BE2C (cell line): ENCODE measurements around the gene SLC7A7.

Source experiments
- DNase-seq: peaks from one replicate; pipeline ENCODE4 v3.0.0-alpha.2; 2020
- H3K27me3 ChIP-seq: fragments of 250-450 bp; sonication (Bioruptor Pico); 2 replicates; pipeline ENCODE4 v1.5.1; 2020; ENCODE audit warnings: mild to moderate bottlenecking
- H3K36me3 ChIP-seq: fragments of 250-450 bp; sonication (Bioruptor Pico); 2 replicates; pipeline ENCODE4 v1.5.1; 2020; ENCODE audit warnings: mild to moderate bottlenecking
- H3K4me1 ChIP-seq: fragments of 250-450 bp; sonication (Bioruptor Pico); 2 replicates; pipeline ENCODE4 v1.5.1; 2020
- H3K4me3 ChIP-seq: 2 replicates; pipeline ENCODE4 v1.5.1; 2011; ENCODE audit warnings: low read depth, low read length
- H3K9me3 ChIP-seq: fragments of 250-450 bp; sonication (Bioruptor Pico); 2 replicates; pipeline ENCODE4 v1.5.1; 2020
- TF ChIP-seq, protein P1 (sequence below): IDR thresholded peaks from 2 replicates; pipeline ENCODE4 v1.5.1; 2012; ENCODE audit warnings: mild to moderate bottlenecking, low read depth, low read length

The SLC7A7 gene

DNA sequence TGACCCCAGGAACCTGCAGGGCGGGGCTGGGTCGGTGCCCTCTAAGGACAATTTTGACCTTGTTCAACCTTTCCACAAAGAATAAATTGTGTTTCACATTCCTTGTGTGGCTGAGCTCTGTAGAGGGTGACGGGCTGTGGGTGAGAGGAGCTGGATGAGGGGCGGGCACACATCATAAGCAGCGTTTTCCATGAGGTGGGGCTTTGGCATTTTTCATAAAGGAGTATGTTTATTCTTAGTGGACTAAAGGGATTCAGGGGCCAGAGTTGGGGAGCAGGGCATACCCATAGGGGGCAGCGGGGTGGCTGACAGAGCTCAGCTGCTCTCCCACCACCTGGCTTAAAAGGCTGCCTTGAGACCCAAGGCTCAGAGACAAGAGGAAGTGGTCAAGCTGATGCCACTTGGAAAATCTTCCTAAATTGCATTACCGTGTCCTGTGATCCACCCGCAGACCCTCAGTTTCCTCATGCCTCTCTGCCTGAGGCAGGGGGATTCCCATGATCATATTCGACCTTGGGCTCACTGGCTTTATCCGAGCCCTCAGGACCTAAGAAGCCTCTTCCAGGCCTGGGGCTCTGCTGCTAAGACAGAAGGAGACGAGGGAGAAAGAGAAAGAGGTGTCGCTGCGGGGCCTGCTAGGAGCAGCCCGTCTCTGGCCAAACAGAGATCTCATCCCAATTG is 32.6 kb upstream of the SLC7A7 start:
- H3K9me3 ChIP-seq, result no peaks in the 10 kb centered on the region
- H3K4me1 ChIP-seq, result no peaks in the 10 kb centered on the region
- DNase-seq, result no peak
- H3K27me3 ChIP-seq, result no peaks in the 10 kb centered on the region
- TF ChIP-seq, protein P1, sequence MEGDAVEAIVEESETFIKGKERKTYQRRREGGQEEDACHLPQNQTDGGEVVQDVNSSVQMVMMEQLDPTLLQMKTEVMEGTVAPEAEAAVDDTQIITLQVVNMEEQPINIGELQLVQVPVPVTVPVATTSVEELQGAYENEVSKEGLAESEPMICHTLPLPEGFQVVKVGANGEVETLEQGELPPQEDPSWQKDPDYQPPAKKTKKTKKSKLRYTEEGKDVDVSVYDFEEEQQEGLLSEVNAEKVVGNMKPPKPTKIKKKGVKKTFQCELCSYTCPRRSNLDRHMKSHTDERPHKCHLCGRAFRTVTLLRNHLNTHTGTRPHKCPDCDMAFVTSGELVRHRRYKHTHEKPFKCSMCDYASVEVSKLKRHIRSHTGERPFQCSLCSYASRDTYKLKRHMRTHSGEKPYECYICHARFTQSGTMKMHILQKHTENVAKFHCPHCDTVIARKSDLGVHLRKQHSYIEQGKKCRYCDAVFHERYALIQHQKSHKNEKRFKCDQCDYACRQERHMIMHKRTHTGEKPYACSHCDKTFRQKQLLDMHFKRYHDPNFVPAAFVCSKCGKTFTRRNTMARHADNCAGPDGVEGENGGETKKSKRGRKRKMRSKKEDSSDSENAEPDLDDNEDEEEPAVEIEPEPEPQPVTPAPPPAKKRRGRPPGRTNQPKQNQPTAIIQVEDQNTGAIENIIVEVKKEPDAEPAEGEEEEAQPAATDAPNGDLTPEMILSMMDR, result no peak
- no peaks in the 10 kb centered on the region for H3K36me3 ChIP-seq
- no peak overlapping the region for H3K4me3 ChIP-seq

DNA sequence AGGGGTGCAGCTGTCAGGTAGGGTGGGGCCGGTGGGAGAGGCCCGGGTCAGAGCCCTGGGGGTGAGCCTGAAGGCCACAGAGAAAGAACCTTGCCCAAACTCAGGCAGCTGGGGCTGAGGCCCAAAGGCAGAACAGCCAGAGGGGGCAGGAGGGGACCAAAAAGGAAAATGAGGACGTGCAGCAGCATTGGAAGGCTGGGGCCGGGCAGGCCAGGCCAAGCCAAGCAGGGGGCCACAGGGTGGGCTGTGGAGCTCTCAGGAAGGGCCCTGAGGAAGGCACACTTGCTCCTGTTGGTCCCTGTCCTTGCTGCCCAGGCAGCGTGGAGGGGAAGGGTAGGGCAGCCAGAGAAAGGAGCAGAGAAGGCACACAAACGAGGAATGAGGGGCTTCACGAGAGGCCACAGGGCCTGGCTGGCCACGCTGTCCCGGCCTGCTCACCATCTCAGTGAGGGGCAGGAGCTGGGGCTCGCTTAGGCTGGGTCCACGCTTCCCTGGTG is 31.6 kb upstream of the SLC7A7 start:
- Histone ChIP-seq H3K4me3 (no peak overlapping the region), H3K9me3 (no peaks in the 10 kb centered on the region), H3K4me1 (no peaks in the 10 kb centered on the region), H3K27me3 (no peaks in the 10 kb centered on the region), H3K36me3 (no peaks in the 10 kb centered on the region)
- no peak for DNase-seq
- TF ChIP-seq, protein P1, result no peak

DNA sequence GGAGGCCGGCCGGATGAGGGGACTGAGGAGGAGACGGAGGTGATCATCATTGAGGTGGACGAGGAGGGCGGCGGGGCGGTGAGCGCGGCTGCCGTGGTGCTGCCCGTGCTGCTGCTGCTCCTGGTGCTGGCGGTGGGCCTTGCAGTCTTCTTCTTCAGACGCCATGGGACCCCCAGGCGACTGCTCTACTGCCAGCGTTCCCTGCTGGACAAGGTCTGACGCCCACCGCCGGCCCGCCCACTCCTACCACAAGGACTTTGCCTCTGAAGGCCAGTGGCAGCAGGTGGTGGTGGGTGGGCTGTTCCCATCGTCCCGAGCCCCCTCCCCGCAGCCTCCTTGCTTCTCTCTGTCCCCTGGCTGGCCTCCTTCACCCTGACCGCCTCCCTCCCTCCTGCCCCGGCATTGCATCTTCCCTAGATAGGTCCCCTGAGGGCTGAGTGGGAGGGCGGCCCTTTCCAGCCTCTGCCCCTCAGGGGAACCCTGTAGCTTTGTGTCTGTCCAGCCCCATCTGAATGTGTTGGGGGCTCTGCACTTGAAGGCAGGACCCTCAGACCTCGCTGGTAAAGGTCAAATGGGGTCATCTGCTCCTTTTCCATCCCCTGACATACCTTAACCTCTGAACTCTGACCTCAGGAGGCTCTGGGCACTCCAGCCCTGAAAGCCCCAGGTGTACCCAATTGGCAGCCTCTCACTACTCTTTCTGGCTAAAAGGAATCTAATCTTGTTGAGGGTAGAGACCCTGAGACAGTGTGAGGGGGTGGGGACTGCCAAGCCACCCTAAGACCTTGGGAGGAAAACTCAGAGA is 30.8 kb upstream of the SLC7A7 start:
- TF ChIP-seq, protein P1, result no peak
- no peaks in the 10 kb centered on the region for H3K36me3 ChIP-seq
- no peaks in the 10 kb centered on the region for H3K4me1 ChIP-seq

DNA sequence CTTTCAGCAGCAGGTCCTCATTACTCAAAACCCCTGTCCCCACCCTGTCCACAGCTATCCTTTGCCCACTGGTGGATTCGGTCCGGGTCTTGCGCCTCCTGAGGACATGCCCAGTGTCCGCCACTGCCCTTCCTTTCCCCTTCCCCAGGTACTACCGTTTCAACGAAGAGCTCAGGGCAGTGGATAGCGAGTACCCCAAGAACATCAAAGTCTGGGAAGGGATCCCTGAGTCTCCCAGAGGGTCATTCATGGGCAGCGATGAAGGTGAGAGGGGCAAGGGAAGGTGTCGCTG is 29.8 kb upstream of the SLC7A7 start:
- no peak for DNase-seq
- no peaks in the 10 kb centered on the region for H3K36me3 ChIP-seq
- no peaks in the 10 kb centered on the region for H3K27me3 ChIP-seq
- no peaks in the 10 kb centered on the region for H3K4me1 ChIP-seq
- no peak overlapping the region for H3K4me3 ChIP-seq
- TF ChIP-seq, protein P1, result no peak
- H3K9me3 ChIP-seq, result no peaks in the 10 kb centered on the region

More for the DNA sequence above, 30.8 kb upstream of the SLC7A7 start:
- Histone ChIP-seq H3K9me3 (no peaks in the 10 kb centered on the region), H3K27me3 (no peaks in the 10 kb centered on the region), H3K4me3 (no peak overlapping the region)
- no peak for DNase-seq

DNA sequence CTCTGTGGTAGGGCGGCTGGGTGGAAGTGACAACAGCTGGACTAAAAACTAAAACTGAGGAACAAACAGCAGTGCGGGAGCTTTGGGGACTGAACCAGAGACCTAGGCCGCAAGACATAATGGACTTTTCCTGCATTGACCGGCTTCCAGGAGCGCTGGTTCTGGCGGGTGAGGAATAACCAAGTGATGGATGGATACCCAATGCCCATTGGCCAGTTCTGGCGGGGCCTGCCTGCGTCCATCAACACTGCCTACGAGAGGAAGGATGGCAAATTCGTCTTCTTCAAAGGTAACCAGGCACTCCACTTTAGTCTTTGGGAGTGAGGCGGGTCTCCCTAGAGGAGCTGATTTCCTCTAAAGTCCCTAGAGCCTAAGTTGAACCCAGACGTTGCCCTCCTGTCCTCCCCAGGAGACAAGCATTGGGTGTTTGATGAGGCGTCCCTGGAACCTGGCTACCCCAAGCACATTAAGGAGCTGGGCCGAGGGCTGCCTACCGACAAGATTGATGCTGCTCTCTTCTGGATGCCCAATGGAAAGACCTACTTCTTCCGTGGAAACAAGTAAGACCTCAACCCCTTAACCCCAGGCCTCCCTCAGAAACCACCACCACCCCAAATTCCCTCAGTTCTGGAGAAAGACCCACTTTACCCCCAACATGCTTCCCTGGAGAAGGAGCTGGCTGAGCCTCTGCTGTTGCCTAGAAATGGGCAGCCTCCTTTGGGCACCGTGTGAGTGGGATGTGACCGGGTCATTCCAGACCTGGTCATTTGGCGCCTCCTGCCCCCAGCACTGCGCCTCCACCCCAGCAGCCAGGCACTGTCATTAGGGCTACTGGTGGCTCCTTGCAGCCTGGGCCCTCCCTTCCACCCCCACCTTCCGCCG is 29.2 kb upstream of the SLC7A7 start:
- no peaks in the 10 kb centered on the region for H3K9me3 ChIP-seq
- TF ChIP-seq, protein P1, result no peak
- no peak overlapping the region for H3K4me3 ChIP-seq
- H3K36me3 ChIP-seq, result no peaks in the 10 kb centered on the region
- no peak for DNase-seq
- H3K27me3 ChIP-seq, result no peaks in the 10 kb centered on the region
- no peaks in the 10 kb centered on the region for H3K4me1 ChIP-seq
